Smooth muscle cell (in vitro differentiated cells): ENCODE measurements around the gene NDRG3. TPM values are rescaled to one million over a fixed set of nuclear protein-coding genes. Genes with fewer than 3 reads are reported as not detected.

Experiments used
- DNase-seq: peaks from one replicate; lab custom pipeline; 2025; ENCODE audit not compliant: unreplicated experiment; lab: John Stamatoyannopoulos, UW
- H2AFZ ChIP-seq: fragments of 200-600 bp; sonication (generic); 2 replicates; pipeline ENCODE4 v1.6.0; 2016; ENCODE audit warnings: antibody characterized with exemption, low read depth, mild to moderate bottlenecking
- H3F3A ChIP-seq: fragments of 200-600 bp; sonication (generic); 2 replicates; pipeline ENCODE4 v1.6.0; 2017; ENCODE audit warnings: antibody characterized with exemption, low read depth
- H3K27ac ChIP-seq: fragments of 200-600 bp; sonication (generic); 2 replicates; pipeline ENCODE4 v1.5.1; 2016; ENCODE audit warnings: low read depth, mild to moderate bottlenecking
- H3K27me3 ChIP-seq: fragments of 200-600 bp; sonication (generic); 2 replicates; pipeline ENCODE4 v1.6.1; 2016; ENCODE audit warnings: low read depth, mild to moderate bottlenecking
- H3K36me3 ChIP-seq: fragments of 200-600 bp; sonication (generic); 2 replicates; pipeline ENCODE4 v1.5.1; 2016; ENCODE audit warnings: low read depth
- H3K4me1 ChIP-seq: fragments of 200-600 bp; sonication (generic); 2 replicates; pipeline ENCODE4 v1.5.1; 2016; ENCODE audit warnings: low read depth
- H3K4me2 ChIP-seq: fragments of 200-600 bp; sonication (generic); 2 replicates; pipeline ENCODE4 v1.6.0; 2016; ENCODE audit warnings: mild to moderate bottlenecking
- H3K4me3 ChIP-seq: fragments of 200-600 bp; sonication (generic); 2 replicates; pipeline ENCODE4 v1.5.1; 2016; ENCODE audit warnings: mild to moderate bottlenecking
- H3K79me2 ChIP-seq: fragments of 200-600 bp; sonication (generic); 2 replicates; pipeline ENCODE4 v1.6.0; 2016; ENCODE audit warnings: low read depth, mild to moderate bottlenecking
- H3K9ac ChIP-seq: fragments of 200-600 bp; sonication (generic); 2 replicates; pipeline ENCODE4 v1.6.0; 2016; ENCODE audit warnings: low read depth
- H3K9me3 ChIP-seq: fragments of 200-600 bp; sonication (generic); replicated peaks from 2 replicates; pipeline ENCODE4 v1.5.1; 2016; ENCODE audit warnings: low read depth
- H4K20me1 ChIP-seq: fragments of 200-600 bp; sonication (generic); 2 replicates; pipeline ENCODE4 v1.6.0; 2016; ENCODE audit warnings: low read depth
- CTCF ChIP-seq: fragments of 200-600 bp; sonication (generic); IDR thresholded peaks from 2 replicates; pipeline ENCODE4 v1.5.1; 2017; ENCODE audit warnings: borderline replicate concordance, mild to moderate bottlenecking, antibody characterized with exemption; ENCODE audit not compliant: insufficient read depth, poor library complexity, severe bottlenecking
- WGBS: methylation state at CpG from one replicate; pipeline ENCODE4 v1.1.7; 2016; ENCODE audit warnings: low lambda C conversion rate; 5-methylcytosine and 5-hydroxymethylcytosine counted together
- polyA plus RNA-seq: library from polyadenylated mRNA; unstranded; fragments of >200 nt; fragmentation: Nextera tagmentation; extraction: Ambion mirVana; gene quantifications from 2 replicates; pipeline ENCODE4 v1.2.1, GENCODE V29; 2016
- total RNA-seq: library from RNA; depleted of rRNA; stranded (reverse); fragments of >200 nt; gene quantifications from 2 replicates; pipeline ENCODE4 v1.2.3, GENCODE V29; 2014

NDRG3 gene
- total and polyA plus RNA-seq, 2 experiments from 2014 or later = 13.4 to 14.6 TPM

- Histone ChIP-seq H3K36me3 (no peaks in the 10 kb centered on the region), H3K9ac (no peak overlapping the region), H3K4me3 (no peak overlapping the region), H3F3A (no peaks in the 10 kb centered on the region), H4K20me1 (peaks cover 30% of the 10 kb centered on the region), H3K4me1 (no peaks in the 10 kb centered on the region), H3K9me3 (no peaks in the 10 kb centered on the region), H2AFZ (no peak overlapping the region), H3K27ac (no peak overlapping the region), H3K79me2 (no peaks in the 10 kb centered on the region), H3K4me2 (no peak overlapping the region), H3K27me3 (no peaks in the 10 kb centered on the region)
- 97% methylated on average over 2 of the region's 2 CpGs for WGBS
- DNase-seq = no peak
- no peak for TF ChIP-seq CTCF
Measured at GRCh38 chr20:36785308-36785707, 39.4 kb upstream of the NDRG3 start.

- H3F3A ChIP-seq = no peaks in the 10 kb centered on the region
- H4K20me1 ChIP-seq = peaks cover 30% of the 10 kb centered on the region
- H3K4me1 ChIP-seq = no peaks in the 10 kb centered on the region
- no peaks in the 10 kb centered on the region for H3K79me2 ChIP-seq
- H3K9ac ChIP-seq = no peak overlapping the region
- no peaks in the 10 kb centered on the region for H3K36me3 ChIP-seq
- H3K27me3 ChIP-seq = no peaks in the 10 kb centered on the region
- H3K9me3 ChIP-seq = no peaks in the 10 kb centered on the region
- H3K4me3 ChIP-seq = no peak overlapping the region
- DNase-seq = no peak
- WGBS = 96% methylated on average over 9 of the region's 9 CpGs
- no peak overlapping the region for H3K4me2 ChIP-seq
- TF ChIP-seq CTCF = no peak
- no peak overlapping the region for H2AFZ ChIP-seq
- no peak overlapping the region for H3K27ac ChIP-seq
Measured at GRCh38 chr20:36784900-36785299, 39.0 kb upstream of the NDRG3 start.

GRCh38 chr20:36784116-36784515 lies 38.2 kb upstream of the NDRG3 start:
- no peaks in the 10 kb centered on the region for H3K36me3 ChIP-seq
- 96% methylated on average over 7 of the region's 7 CpGs for WGBS
- no peak for DNase-seq
- no peaks in the 10 kb centered on the region for H3F3A ChIP-seq
- no peaks in the 10 kb centered on the region for H3K4me1 ChIP-seq
- no peaks in the 10 kb centered on the region for H3K27me3 ChIP-seq
- no peak overlapping the region for H3K4me3 ChIP-seq
- no peaks in the 10 kb centered on the region for H3K9me3 ChIP-seq
- H2AFZ ChIP-seq = no peak overlapping the region
- peaks cover 24% of the 10 kb centered on the region for H4K20me1 ChIP-seq
- H3K4me2 ChIP-seq = no peak overlapping the region
- no peak for TF ChIP-seq CTCF
- H3K79me2 ChIP-seq = no peaks in the 10 kb centered on the region
- no peak overlapping the region for H3K27ac ChIP-seq
- no peak overlapping the region for H3K9ac ChIP-seq

- Histone ChIP-seq H3K36me3 (no peaks in the 10 kb centered on the region), H3K9me3 (no peaks in the 10 kb centered on the region), H3K27me3 (no peaks in the 10 kb centered on the region), H2AFZ (no peak overlapping the region), H3K27ac (no peak overlapping the region), H3K9ac (no peak overlapping the region), H4K20me1 (no peaks in the 10 kb centered on the region), H3K4me3 (no peak overlapping the region), H3K4me1 (no peaks in the 10 kb centered on the region), H3K4me2 (no peak overlapping the region), H3F3A (peaks cover 8% of the 10 kb centered on the region), H3K79me2 (no peaks in the 10 kb centered on the region)
- WGBS = 47% methylated on average over 6 of the region's 6 CpGs
- TF ChIP-seq CTCF = no peak
- no peak for DNase-seq
Measured at GRCh38 chr20:36779656-36780025, 33.8 kb upstream of the NDRG3 start.
